ENCODE measurements around the gene SPAG16.

- TF ChIP-seq EZH2 (IDR thresholded peaks at IDR 0.05) (no peak), POLR2AphosphoS5 (IDR thresholded peaks at IDR 0.05; ENCODE audit: borderline replicate concordance, low read depth, low read length) (no peak)
These were observed 721.1 kb downstream of the SPAG16 start for GRCh38 chr2:214005337-214005736.
